Activated naive CD4-positive, alpha-beta T cell treated with anti-CD3 and anti-CD28 coated beads, Interleukin-2, amount 50 U/mL, for 24 hours (primary cell): Measurements from ENCODE around the gene UNC5CL.

Experiments
- H3K27ac Mint-ChIP-seq: one replicate; pipeline ENCODE4 v1.8.0; 2021; ENCODE audit warnings: mild to moderate bottlenecking, mixed read lengths
- H3K27me3 Mint-ChIP-seq: one replicate; pipeline ENCODE4 v1.8.0; 2021; ENCODE audit warnings: mixed read lengths
- H3K36me3 Mint-ChIP-seq: one replicate; pipeline ENCODE4 v1.8.0; 2021; ENCODE audit warnings: mixed read lengths
- H3K4me1 Mint-ChIP-seq: one replicate; pipeline ENCODE4 v1.8.0; 2021; ENCODE audit warnings: mixed read lengths
- H3K4me3 Mint-ChIP-seq: one replicate; pipeline ENCODE4 v1.8.0; 2021; ENCODE audit warnings: mild to moderate bottlenecking, mixed read lengths
- H3K9me3 Mint-ChIP-seq: one replicate; pipeline ENCODE4 v1.8.0; 2021; ENCODE audit warnings: mixed read lengths

UNC5CL gene

GRCh38 chr6:40986364-40986763 is 52.7 kb downstream of the UNC5CL start:
- Mint-ChIP-seq H3K36me3 (peaks cover 2% of the 10 kb centered on the region), H3K27ac (no peak overlapping the region), H3K4me3 (no peak overlapping the region), H3K9me3 (no peaks in the 10 kb centered on the region), H3K27me3 (peaks cover 10% of the 10 kb centered on the region), H3K4me1 (no peaks in the 10 kb centered on the region)

- no peak overlapping the region for H3K27ac Mint-ChIP-seq
- H3K4me3 Mint-ChIP-seq, result no peak overlapping the region
- no peaks in the 10 kb centered on the region for H3K9me3 Mint-ChIP-seq
- peaks cover 14% of the 10 kb centered on the region for H3K27me3 Mint-ChIP-seq
- peaks cover 2% of the 10 kb centered on the region for H3K36me3 Mint-ChIP-seq
- no peaks in the 10 kb centered on the region for H3K4me1 Mint-ChIP-seq
Measured at GRCh38 chr6:40983752-40984151, 55.3 kb downstream of the UNC5CL start.

GRCh38 chr6:40982917-40983316 is 56.1 kb downstream of the UNC5CL start:
- peaks cover 16% of the 10 kb centered on the region for H3K27me3 Mint-ChIP-seq

GRCh38 chr6:40978687-40979289 is 60.2 kb downstream of the UNC5CL start:
- H3K36me3 Mint-ChIP-seq, result no peaks in the 10 kb centered on the region
- no peak overlapping the region for H3K27ac Mint-ChIP-seq
- H3K4me3 Mint-ChIP-seq, result no peak overlapping the region
- H3K9me3 Mint-ChIP-seq, result no peaks in the 10 kb centered on the region
- H3K4me1 Mint-ChIP-seq, result no peaks in the 10 kb centered on the region
- H3K27me3 Mint-ChIP-seq, result peaks cover 32% of the 10 kb centered on the region

More at GRCh38 chr6:40982917-40983316, 56.1 kb downstream of the UNC5CL start:
- Mint-ChIP-seq H3K36me3 (peaks cover 2% of the 10 kb centered on the region), H3K4me1 (no peaks in the 10 kb centered on the region), H3K4me3 (no peak overlapping the region), H3K9me3 (no peaks in the 10 kb centered on the region), H3K27ac (no peak overlapping the region)

- peaks cover 29% of the 10 kb centered on the region for H3K27me3 Mint-ChIP-seq
- H3K9me3 Mint-ChIP-seq, result no peaks in the 10 kb centered on the region
- no peak overlapping the region for H3K27ac Mint-ChIP-seq
- no peaks in the 10 kb centered on the region for H3K36me3 Mint-ChIP-seq
- no peaks in the 10 kb centered on the region for H3K4me1 Mint-ChIP-seq
- H3K4me3 Mint-ChIP-seq, result no peak overlapping the region
Measured at GRCh38 chr6:40977695-40978094, 61.3 kb downstream of the UNC5CL start.

- Mint-ChIP-seq H3K4me1 (no peaks in the 10 kb centered on the region), H3K9me3 (no peaks in the 10 kb centered on the region), H3K36me3 (no peaks in the 10 kb centered on the region), H3K4me3 (no peak overlapping the region), H3K27me3 (peaks cover 29% of the 10 kb centered on the region), H3K27ac (no peak overlapping the region)
Measured at GRCh38 chr6:40977085-40977484, 61.9 kb downstream of the UNC5CL start.
